Activated naive CD4-positive, alpha-beta T cell treated with anti-CD3 and anti-CD28 coated beads, Interleukin-2, amount 10 ng/mL, durations not matched to agents 7 days and 5 days (primary cell): ENCODE results near the gene EPB41L2.

Experiments used
- CTCF ChIA-PET: fragments of 350-600 bp; sonication (Branson Sonifier 250); formaldehyde crosslinking; loops from one replicate; lab custom pipeline; 2021; ENCODE audit warnings: antibody characterized with exemption; lab: Charles Lee
- DNase-seq: peaks from one replicate; pipeline ENCODE4 v3.0.0-alpha.2; 2020
- H3K27ac Mint-ChIP-seq: one replicate; pipeline ENCODE4 v1.8.0; 2021; ENCODE audit warnings: mild to moderate bottlenecking, moderate library complexity, mixed read lengths
- H3K27me3 Mint-ChIP-seq: one replicate; pipeline ENCODE4 v1.8.0; 2021; ENCODE audit warnings: mild to moderate bottlenecking, mixed read lengths
- H3K36me3 Mint-ChIP-seq: one replicate; pipeline ENCODE4 v1.8.0; 2021; ENCODE audit warnings: mixed read lengths
- H3K4me1 Mint-ChIP-seq: one replicate; pipeline ENCODE4 v1.8.0; 2021; ENCODE audit warnings: mixed read lengths
- H3K4me3 Mint-ChIP-seq: one replicate; pipeline ENCODE4 v1.8.0; 2021; ENCODE audit warnings: mild to moderate bottlenecking, moderate library complexity, mixed read lengths
- H3K9me3 Mint-ChIP-seq: one replicate; pipeline ENCODE4 v1.8.0; 2021; ENCODE audit warnings: mixed read lengths

EPB41L2 gene

GRCh38 chr6:131070061-131070460 is 7.0 kb upstream of the EPB41L2 start:
- no peak overlapping the region for H3K27ac Mint-ChIP-seq
- CTCF ChIA-PET: interaction anchor here (0.8 kb wide), 1 partner anchor 185 kb away, joined by 3 read pairs; no protein-coding TSS in a partner anchor
- H3K4me1 Mint-ChIP-seq: no peaks in the 10 kb centered on the region
- DNase-seq: no peak
- no peaks in the 10 kb centered on the region for H3K36me3 Mint-ChIP-seq
- no peak overlapping the region for H3K4me3 Mint-ChIP-seq
- no peaks in the 10 kb centered on the region for H3K9me3 Mint-ChIP-seq
- H3K27me3 Mint-ChIP-seq: peaks cover 7% of the 10 kb centered on the region

- no peaks in the 10 kb centered on the region for H3K9me3 Mint-ChIP-seq
- DNase-seq: no peak
- H3K4me1 Mint-ChIP-seq: peaks cover 6% of the 10 kb centered on the region
- no peak overlapping the region for H3K27ac Mint-ChIP-seq
- peaks cover 14% of the 10 kb centered on the region for H3K27me3 Mint-ChIP-seq
- H3K36me3 Mint-ChIP-seq: no peaks in the 10 kb centered on the region
- CTCF ChIA-PET: no interaction called here
- H3K4me3 Mint-ChIP-seq: no peak overlapping the region
Measured at GRCh38 chr6:131068165-131068564, 5.1 kb upstream of the EPB41L2 start.

GRCh38 chr6:131067521-131067920 is 4.5 kb upstream of the EPB41L2 start:
- Mint-ChIP-seq H3K4me3 (no peak overlapping the region), H3K9me3 (no peaks in the 10 kb centered on the region), H3K27ac (no peak overlapping the region), H3K4me1 (peaks cover 6% of the 10 kb centered on the region), H3K36me3 (no peaks in the 10 kb centered on the region), H3K27me3 (peaks cover 19% of the 10 kb centered on the region)
- CTCF ChIA-PET: no interaction called here
- DNase-seq: no peak

- Mint-ChIP-seq H3K4me3 (no peak overlapping the region), H3K27me3 (peaks cover 35% of the 10 kb centered on the region), H3K27ac (no peak overlapping the region), H3K9me3 (no peaks in the 10 kb centered on the region), H3K4me1 (peaks cover 20% of the 10 kb centered on the region), H3K36me3 (no peaks in the 10 kb centered on the region)
- no peak for DNase-seq
- CTCF ChIA-PET: no interaction called here
Measured at GRCh38 chr6:131065824-131066171, 2.8 kb upstream of the EPB41L2 start.

- no peaks in the 10 kb centered on the region for H3K36me3 Mint-ChIP-seq
- CTCF ChIA-PET: no interaction called here
- no peak overlapping the region for H3K4me3 Mint-ChIP-seq
- H3K27me3 Mint-ChIP-seq: peaks cover 35% of the 10 kb centered on the region
- no peaks in the 10 kb centered on the region for H3K9me3 Mint-ChIP-seq
- H3K27ac Mint-ChIP-seq: no peak overlapping the region
- H3K4me1 Mint-ChIP-seq: peaks cover 24% of the 10 kb centered on the region
- DNase-seq: no peak
Measured at GRCh38 chr6:131065112-131065823, 2.2 kb upstream of the EPB41L2 start.

GRCh38 chr6:131063764-131064272 is 773 bp upstream of the EPB41L2 start:
- Mint-ChIP-seq H3K27ac (no peak overlapping the region), H3K4me1 (peaks cover 24% of the 10 kb centered on the region), H3K4me3 (peak overlapping the region; percentile 83), H3K27me3 (peaks cover 35% of the 10 kb centered on the region), H3K9me3 (no peaks in the 10 kb centered on the region), H3K36me3 (no peaks in the 10 kb centered on the region)
- no peak for DNase-seq
- CTCF ChIA-PET: no interaction called here

GRCh38 chr6:131062241-131063027 is 611 bp downstream of the EPB41L2 start:
- Mint-ChIP-seq H3K4me3 (peak overlapping the region; percentile 83), H3K9me3 (peaks cover 1% of the 10 kb centered on the region), H3K4me1 (peaks cover 24% of the 10 kb centered on the region), H3K36me3 (no peaks in the 10 kb centered on the region), H3K27ac (no peak overlapping the region), H3K27me3 (peaks cover 35% of the 10 kb centered on the region)
- DNase-seq: peak; percentile 32
- CTCF ChIA-PET: no interaction called here

GRCh38 chr6:131061751-131062119 is 1.3 kb downstream of the EPB41L2 start:
- H3K4me3 Mint-ChIP-seq: peak overlapping the region; percentile 74
- CTCF ChIA-PET: no interaction called here
- peaks cover 35% of the 10 kb centered on the region for H3K27me3 Mint-ChIP-seq
- H3K27ac Mint-ChIP-seq: no peak overlapping the region
- H3K36me3 Mint-ChIP-seq: no peaks in the 10 kb centered on the region
- no peak for DNase-seq
- H3K4me1 Mint-ChIP-seq: peaks cover 24% of the 10 kb centered on the region
- H3K9me3 Mint-ChIP-seq: peaks cover 2% of the 10 kb centered on the region

- Mint-ChIP-seq H3K4me1 (peaks cover 24% of the 10 kb centered on the region), H3K36me3 (no peaks in the 10 kb centered on the region), H3K27ac (no peak overlapping the region), H3K9me3 (peaks cover 4% of the 10 kb centered on the region), H3K27me3 (peaks cover 35% of the 10 kb centered on the region), H3K4me3 (peak overlapping the region; percentile 74)
- no peak for DNase-seq
- CTCF ChIA-PET: no interaction called here
Measured at GRCh38 chr6:131061041-131061750, 1.8 kb downstream of the EPB41L2 start.

- Mint-ChIP-seq H3K4me3 (peak overlapping the region; percentile 1), H3K27ac (no peak overlapping the region), H3K36me3 (no peaks in the 10 kb centered on the region), H3K27me3 (peaks cover 28% of the 10 kb centered on the region), H3K4me1 (peaks cover 24% of the 10 kb centered on the region), H3K9me3 (peaks cover 10% of the 10 kb centered on the region)
- CTCF ChIA-PET: no interaction called here
- DNase-seq: no peak
Measured at GRCh38 chr6:131060311-131060710, 2.7 kb downstream of the EPB41L2 start.

GRCh38 chr6:131059486-131059885 is 3.6 kb downstream of the EPB41L2 start:
- no peaks in the 10 kb centered on the region for H3K36me3 Mint-ChIP-seq
- H3K4me1 Mint-ChIP-seq: peaks cover 24% of the 10 kb centered on the region
- no peak for DNase-seq
- H3K4me3 Mint-ChIP-seq: no peak overlapping the region
- H3K27me3 Mint-ChIP-seq: peaks cover 28% of the 10 kb centered on the region
- no peak overlapping the region for H3K27ac Mint-ChIP-seq
- CTCF ChIA-PET: no interaction called here
- H3K9me3 Mint-ChIP-seq: peaks cover 11% of the 10 kb centered on the region

- Mint-ChIP-seq H3K27ac (no peak overlapping the region), H3K4me3 (no peak overlapping the region), H3K4me1 (peaks cover 18% of the 10 kb centered on the region), H3K36me3 (peaks cover 7% of the 10 kb centered on the region), H3K9me3 (peaks cover 20% of the 10 kb centered on the region), H3K27me3 (peaks cover 22% of the 10 kb centered on the region)
- CTCF ChIA-PET: no interaction called here
- no peak for DNase-seq
Measured at GRCh38 chr6:131058236-131058635, 4.8 kb downstream of the EPB41L2 start.

- no peaks in the 10 kb centered on the region for H3K4me1 Mint-ChIP-seq
- no peak overlapping the region for H3K27ac Mint-ChIP-seq
- H3K36me3 Mint-ChIP-seq: peaks cover 7% of the 10 kb centered on the region
- H3K9me3 Mint-ChIP-seq: peaks cover 35% of the 10 kb centered on the region
- no peak overlapping the region for H3K4me3 Mint-ChIP-seq
- DNase-seq: no peak
- no peaks in the 10 kb centered on the region for H3K27me3 Mint-ChIP-seq
- CTCF ChIA-PET: no interaction called here
Measured at GRCh38 chr6:131054392-131055250, 8.4 kb downstream of the EPB41L2 start.
